Measurements from ENCODE around the gene SETD5.

SETD5 gene

DNA sequence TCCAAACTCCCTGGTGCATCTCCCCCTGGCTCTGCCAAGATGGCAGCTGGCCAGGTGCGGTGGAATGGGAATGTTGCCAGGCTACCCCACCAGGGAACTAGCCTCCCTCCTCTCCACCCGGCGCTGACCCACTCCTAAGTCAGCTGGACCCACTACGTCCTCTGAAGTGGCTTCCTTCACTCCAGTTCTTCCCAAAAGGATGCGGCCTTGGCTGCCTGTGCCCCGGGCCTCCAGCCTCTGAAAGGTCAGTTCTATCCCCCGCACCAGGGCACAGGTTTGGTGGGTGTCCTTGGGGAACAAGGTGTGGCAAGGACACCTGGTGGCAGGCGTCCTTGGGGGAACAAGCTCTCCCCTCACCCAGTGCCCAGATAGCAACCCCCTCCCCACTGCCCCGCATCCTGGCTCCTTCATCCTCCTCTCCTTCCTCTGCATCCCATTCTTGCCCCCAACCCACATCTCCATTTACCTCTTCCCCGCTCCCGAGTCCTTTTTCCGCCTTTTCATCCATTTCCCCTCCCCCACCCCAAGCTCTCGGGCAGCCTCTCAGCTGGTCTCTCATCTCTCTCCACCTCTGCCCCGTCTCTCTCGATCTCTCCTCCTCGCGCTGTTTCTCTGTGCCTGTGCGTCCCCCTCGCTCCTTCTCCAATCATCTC lies 102.2 kb downstream of the SETD5 start:
- DNase-seq: peak in 1 of 42 donors; percentile 34
- intact Hi-C loops (cut with DNase I): no loop called here

GRCh38 chr3:9500108-9501050 lies 103.0 kb downstream of the SETD5 start:
- intact Hi-C loops (cut with DNase I): no loop called here
- peak in 29 of 42 donors; percentile 9 to 74 (median 38) for DNase-seq

- DNase-seq: peak in 1 of 42 donors; percentile 14
- intact Hi-C loops (cut with DNase I): no loop called here
Observed at GRCh38 chr3:9501226-9501625, 103.8 kb downstream of the SETD5 start.

- intact Hi-C loops (cut with DNase I): no loop called here
- peak; percentile 36 to 89 (median 76) for DNase-seq
Observed at GRCh38 chr3:9503283-9503682, 105.9 kb downstream of the SETD5 start.

DNA sequence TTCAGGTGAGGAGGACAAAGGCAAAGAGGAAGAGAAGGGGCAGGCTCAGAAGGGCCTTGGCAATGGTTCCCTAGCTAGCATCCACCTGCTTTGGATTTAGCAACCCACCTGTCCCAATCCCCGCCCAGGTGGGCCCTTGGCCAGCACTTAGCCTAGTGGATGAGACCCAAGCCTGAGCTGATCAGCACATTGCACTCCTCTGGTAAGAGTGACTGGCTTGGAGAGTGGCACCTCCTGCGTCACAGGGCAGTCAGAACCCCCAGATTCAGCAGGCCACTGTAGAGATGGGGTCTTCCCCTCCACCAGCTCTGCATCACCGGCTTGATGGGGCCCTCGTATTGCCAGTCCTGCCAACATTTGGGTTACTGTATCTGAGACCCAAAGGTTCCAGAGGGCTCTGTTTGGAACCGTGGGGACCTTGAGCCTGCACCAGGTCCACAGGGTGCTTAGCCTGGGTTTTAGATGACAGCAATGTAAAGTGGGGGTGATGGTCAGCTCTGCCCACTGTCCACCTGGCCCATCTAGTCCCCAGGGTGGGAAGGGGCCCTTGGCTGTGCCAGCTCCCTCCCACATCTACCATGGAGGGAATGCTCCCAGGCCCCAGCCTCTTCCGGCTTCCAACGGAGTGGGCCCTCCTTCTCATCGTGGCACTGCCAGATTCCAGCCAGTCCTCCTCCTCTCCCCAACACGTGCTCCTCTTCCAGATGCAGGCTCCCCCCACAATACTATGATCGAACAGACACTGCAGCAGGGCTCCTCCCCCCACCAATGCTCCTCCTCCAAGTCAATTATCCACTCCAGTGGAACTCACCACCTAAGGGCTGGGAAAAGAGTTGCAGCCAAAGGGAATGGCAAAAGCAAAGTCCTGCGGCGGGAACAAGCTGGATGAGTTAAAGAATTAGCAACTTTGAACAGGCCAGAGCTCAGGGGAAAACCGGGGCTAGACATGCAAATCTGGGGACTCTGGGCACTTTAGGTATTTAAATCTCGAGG lies 110.5 kb downstream of the SETD5 start:
- DNase-seq: peak in 1 of 42 donors; percentile 37
- intact Hi-C loops (cut with DNase I): no loop called here

GRCh38 chr3:9508781-9509180 lies 111.4 kb downstream of the SETD5 start:
- intact Hi-C loops (cut with DNase I): no loop called here
- peak in 1 of 42 donors; percentile 39 for DNase-seq

GRCh38 chr3:9512456-9513045 lies 115.1 kb downstream of the SETD5 start:
- intact Hi-C loops (cut with DNase I): no loop called here
- no peak for DNase-seq

- DNase-seq: no peak
- intact Hi-C loops (cut with DNase I): no loop called here
Observed at GRCh38 chr3:9514306-9514705, 116.9 kb downstream of the SETD5 start.

DNA sequence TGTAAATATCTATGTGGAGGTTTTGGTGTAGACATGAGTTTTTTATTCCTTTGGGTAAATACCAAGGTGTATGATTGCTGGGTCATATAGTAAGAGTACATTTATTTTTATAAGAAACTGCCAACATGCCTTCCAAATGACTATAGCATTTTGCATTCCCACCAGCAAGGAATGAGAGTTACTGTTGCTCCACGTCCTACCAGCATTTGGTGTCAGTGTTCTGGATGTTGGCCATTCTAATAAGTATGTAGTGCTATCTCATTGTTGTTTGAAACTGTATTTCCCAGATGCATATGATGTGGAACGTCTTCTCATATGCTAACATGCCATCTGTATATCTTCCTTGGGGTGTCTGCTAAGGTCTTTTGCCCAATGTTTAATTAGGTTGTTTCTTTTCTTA lies 117.5 kb downstream of the SETD5 start:
- peak in 1 of 42 donors; percentile 1 for DNase-seq
- intact Hi-C loops (cut with DNase I): no loop called here

- no peak for DNase-seq
- intact Hi-C loops (cut with DNase I): no loop called here
Observed at GRCh38 chr3:9525078-9525477, 127.7 kb downstream of the SETD5 start.

Measured in head of caudate nucleus (tissue), 42 donors.